BLaER1 treated with 17β-estradiol and CSF1 and Interleukin-3, amounts not matched to agents 10 nM and 100 nM (cell line): ENCODE data around the gene ZFP36L1.

Source experiments
- H3K27ac ChIP-seq, 11 experiments: shearing (Covaris generic); formaldehyde crosslinking; 2 replicates each; pipeline ENCODE4 v1.8.1; 2022
- H3K27me3 ChIP-seq, 11 experiments: shearing (Covaris generic); formaldehyde crosslinking; 2 replicates each; pipeline ENCODE4 v1.8.1; 2022
- H3K36me3 ChIP-seq, 11 experiments: shearing (Covaris generic); formaldehyde crosslinking; 2 replicates each; pipeline ENCODE4 v1.8.1; 2022
- H3K4me1 ChIP-seq, 10 experiments: shearing (Covaris generic); formaldehyde crosslinking; 2 replicates each; pipeline ENCODE4 v1.8.1; 2022
- H3K4me2 ChIP-seq, 11 experiments: shearing (Covaris generic); formaldehyde crosslinking; 2 replicates each; pipeline ENCODE4 v1.8.1; 2022
- H3K4me3 ChIP-seq, 10 experiments: shearing (Covaris generic); formaldehyde crosslinking; 2 replicates each; pipeline ENCODE4 v1.8.1; 2022
- H3K9ac ChIP-seq, 11 experiments: shearing (Covaris generic); formaldehyde crosslinking; 2 replicates each; pipeline ENCODE4 v1.8.1; 2022
- H3K9me3 ChIP-seq, 11 experiments: shearing (Covaris generic); formaldehyde crosslinking; replicated peaks in 1 of 11; 2 replicates each; pipeline ENCODE4 v1.8.1; 2022
- H4K20me1 ChIP-seq, 11 experiments: shearing (Covaris generic); formaldehyde crosslinking; 2 replicates each; pipeline ENCODE4 v1.8.1; 2022
- Cebpa-rat ChIP-seq, 11 experiments: shearing (Covaris generic); IDR thresholded peaks; 2 replicates each; pipeline ENCODE4 v1.8.1; 2022

ZFP36L1 gene

GRCh38 chr14:68780358-68781160 lies 12.3 kb downstream of the ZFP36L1 start:
- TF ChIP-seq Cebpa-rat (IDR thresholded peaks at IDR 0.05): no peak
- Histone ChIP-seq H3K36me3 (no peaks in the 10 kb centered on the region), H3K4me2 (peak overlapping the region; percentile 63 to 85 (median 73)), H3K9me3 (peaks cover under 1 to 6% (median 3%) of the 10 kb centered on the region in 11 experiments; a peak in 17 of 22 replicates), H3K27ac (peak overlapping the region; percentile 43 to 74 (median 55); a peak in 19 of 22 replicates), H3K27me3 (no peaks in the 10 kb centered on the region), H3K4me1 (peaks cover 52 to 90% (median 59%) of the 10 kb centered on the region in 10 experiments), H3K9ac (peak overlapping the region; percentile 21 to 54 (median 45); a peak in 17 of 22 replicates), H3K4me3 (no peak overlapping the region), H4K20me1 (peaks cover 0 to 3% (median 0%) of the 10 kb centered on the region in 11 experiments; a peak in 3 of 22 replicates)

GRCh38 chr14:68779761-68780323 lies 13.0 kb downstream of the ZFP36L1 start:
- Histone ChIP-seq H3K4me3 (no peak overlapping the region), H3K4me1 (peaks cover 45 to 88% (median 52%) of the 10 kb centered on the region in 10 experiments), H3K27ac (peak overlapping the region in 6 of 11 experiments; percentile 6 to 74 (median 62); a peak in 5 of 22 replicates), H3K4me2 (peak overlapping the region; percentile 63 to 85 (median 73)), H3K36me3 (no peaks in the 10 kb centered on the region), H3K27me3 (no peaks in the 10 kb centered on the region), H4K20me1 (no peaks in the 10 kb centered on the region), H3K9me3 (peaks cover 8 to 14% (median 10%) of the 10 kb centered on the region in 11 experiments), H3K9ac (peak overlapping the region in 1 of 11 experiments; percentile 31; a peak in 1 of 22 replicates)
- TF ChIP-seq Cebpa-rat (IDR thresholded peaks at IDR 0.05): no peak

GRCh38 chr14:68777644-68778043 lies 15.2 kb downstream of the ZFP36L1 start:
- H3K9ac ChIP-seq: no peak overlapping the region
- no peaks in the 10 kb centered on the region for H3K36me3 ChIP-seq
- H3K27me3 ChIP-seq: no peaks in the 10 kb centered on the region
- H3K4me2 ChIP-seq: peak overlapping the region in 1 of 11 experiments; percentile 36; a peak in 2 of 22 replicates
- H3K9me3 ChIP-seq: peaks cover 11 to 28% (median 23%) of the 10 kb centered on the region in 11 experiments
- peaks cover 42 to 89% (median 50%) of the 10 kb centered on the region in 10 experiments for H3K4me1 ChIP-seq
- H3K27ac ChIP-seq: no peak overlapping the region
- no peak for TF ChIP-seq Cebpa-rat (IDR thresholded peaks at IDR 0.05)
- H4K20me1 ChIP-seq: no peaks in the 10 kb centered on the region
- H3K4me3 ChIP-seq: no peak overlapping the region

- H3K27me3 ChIP-seq: no peaks in the 10 kb centered on the region
- peak overlapping the region in 1 of 11 experiments; percentile 37; a peak in 1 of 22 replicates for H3K27ac ChIP-seq
- H3K4me3 ChIP-seq: no peak overlapping the region
- H4K20me1 ChIP-seq: no peaks in the 10 kb centered on the region
- H3K36me3 ChIP-seq: no peaks in the 10 kb centered on the region
- peaks cover 11 to 28% (median 23%) of the 10 kb centered on the region in 11 experiments for H3K9me3 ChIP-seq
- H3K4me1 ChIP-seq: peaks cover 42 to 90% (median 50%) of the 10 kb centered on the region in 10 experiments
- TF ChIP-seq Cebpa-rat (IDR thresholded peaks at IDR 0.05): no peak
- no peak overlapping the region for H3K9ac ChIP-seq
- H3K4me2 ChIP-seq: peak overlapping the region in 1 of 11 experiments; percentile 77; a peak in 2 of 22 replicates
These were observed 17.2 kb downstream of the ZFP36L1 start for GRCh38 chr14:68775614-68776126.

GRCh38 chr14:68774771-68775613 lies 17.9 kb downstream of the ZFP36L1 start:
- Histone ChIP-seq H3K4me2 (peak overlapping the region in 3 of 11 experiments; percentile 13 to 77 (median 70); a peak in 5 of 22 replicates), H3K4me1 (peaks cover 41 to 90% (median 50%) of the 10 kb centered on the region in 10 experiments), H3K27ac (peak overlapping the region in 4 of 11 experiments; percentile 1 to 57 (median 45); a peak in 7 of 22 replicates), H4K20me1 (no peaks in the 10 kb centered on the region), H3K36me3 (no peaks in the 10 kb centered on the region), H3K4me3 (no peak overlapping the region), H3K9me3 (peaks cover 11 to 28% (median 23%) of the 10 kb centered on the region in 11 experiments), H3K9ac (no peak overlapping the region), H3K27me3 (no peaks in the 10 kb centered on the region)
- no peak for TF ChIP-seq Cebpa-rat (IDR thresholded peaks at IDR 0.05)

GRCh38 chr14:68772761-68773381 lies 20.0 kb downstream of the ZFP36L1 start:
- no peak for TF ChIP-seq Cebpa-rat (IDR thresholded peaks at IDR 0.05)
- H3K9me3 ChIP-seq: peaks cover 11 to 28% (median 23%) of the 10 kb centered on the region in 11 experiments
- H3K4me2 ChIP-seq: peak overlapping the region; percentile 66 to 84 (median 77)
- no peaks in the 10 kb centered on the region for H3K27me3 ChIP-seq
- no peaks in the 10 kb centered on the region for H3K36me3 ChIP-seq
- no peaks in the 10 kb centered on the region for H4K20me1 ChIP-seq
- peak overlapping the region; percentile 72 to 90 (median 83); a peak in 17 of 22 replicates for H3K27ac ChIP-seq
- H3K4me3 ChIP-seq: no peak overlapping the region
- H3K4me1 ChIP-seq: peaks cover 44 to 82% (median 58%) of the 10 kb centered on the region in 10 experiments
- 0 out of 22 replicates have a peak overlapping the region, but pooled peaks of 1 of the 11 experiments have one; percentile 57 for H3K9ac ChIP-seq

- Histone ChIP-seq H3K4me2 (peak overlapping the region; percentile 66 to 84 (median 77)), H3K27ac (peak overlapping the region; percentile 72 to 90 (median 83)), H3K36me3 (no peaks in the 10 kb centered on the region), H3K4me3 (0 out of 20 replicates have a peak overlapping the region, but pooled peaks of 2 of the 10 experiments have one; percentile 3 to 24), H3K9me3 (peaks cover 11 to 28% (median 23%) of the 10 kb centered on the region in 11 experiments), H4K20me1 (no peaks in the 10 kb centered on the region), H3K9ac (peak overlapping the region; percentile 37 to 73 (median 66); a peak in 20 of 22 replicates), H3K27me3 (no peaks in the 10 kb centered on the region), H3K4me1 (peaks cover 57 to 88% (median 69%) of the 10 kb centered on the region in 10 experiments)
- no peak for TF ChIP-seq Cebpa-rat (IDR thresholded peaks at IDR 0.05)
These were observed 21.2 kb downstream of the ZFP36L1 start for GRCh38 chr14:68771631-68772030.
